Middle frontal gyrus (tissue), 1 donor: ENCODE data around the gene HCFC1R1.
"Not testable (repeated sequence)": the region's sequence is repeated elsewhere in the genome, so short reads cannot be mapped to it uniquely, and the experiment has no call there.

Experiments
- DNase-seq: peaks from one replicate; pipeline ENCODE4 v3.0.0-alpha.2; 2015; ENCODE audit warnings: low spot score; ENCODE audit errors: extremely low spot score

HCFC1R1 gene, protein sequence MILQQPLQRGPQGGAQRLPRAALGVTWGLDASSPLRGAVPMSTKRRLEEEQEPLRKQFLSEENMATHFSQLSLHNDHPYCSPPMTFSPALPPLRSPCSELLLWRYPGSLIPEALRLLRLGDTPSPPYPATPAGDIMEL

DNA sequence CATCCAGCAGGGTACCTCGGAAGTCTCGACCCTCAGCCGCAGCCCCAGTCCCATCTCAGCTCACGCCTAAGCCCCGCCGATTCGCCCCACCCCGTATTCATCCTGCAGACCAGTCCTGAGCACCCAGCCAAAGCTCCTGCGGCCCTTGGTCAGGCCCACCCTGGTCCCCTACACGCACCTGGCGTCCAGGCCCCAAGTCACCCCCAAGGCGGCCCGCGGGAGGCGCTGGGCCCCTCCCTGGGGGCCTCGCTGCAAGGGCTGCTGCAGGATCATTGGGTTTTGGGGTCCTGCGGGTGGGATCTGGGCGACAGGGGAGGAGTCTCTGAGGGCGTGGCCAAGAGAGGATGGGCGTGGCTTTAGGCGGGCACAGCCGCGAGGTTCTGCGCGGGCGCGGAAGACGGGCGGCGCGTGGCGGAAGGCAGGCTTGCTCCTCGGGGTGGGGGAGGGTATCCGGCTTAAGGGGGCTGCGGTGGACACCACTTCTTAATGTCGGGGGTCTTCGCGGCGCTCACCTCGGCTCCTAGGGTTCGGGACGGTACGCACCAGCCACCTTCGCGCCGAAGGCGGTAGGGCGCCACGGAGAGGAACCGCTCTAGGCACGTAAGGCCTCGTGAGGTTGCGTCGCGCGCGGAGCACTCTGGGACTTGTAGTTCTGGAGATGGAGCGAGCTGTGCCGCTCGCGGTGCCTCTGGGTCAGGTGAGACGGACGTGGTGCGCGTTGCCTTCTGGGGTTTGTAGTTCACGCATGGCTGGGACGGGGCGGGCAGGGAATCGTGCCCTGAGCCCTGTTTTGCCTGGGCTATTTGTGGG is at the start of gene HCFC1R1, which contains the start of gene THOC6:
Gene HCFC1R1, minus strand, starts transcription at position 274 of the 810 bp plus-strand sequence. Its CDS starts 1 bp downstream, at position 273.
Gene THOC6, plus strand, starts transcription at position 367 of the 810 bp plus-strand sequence. Its CDS starts 292 bp downstream, at position 659.
- DNase-seq, result peak; percentile 96

- DNase-seq, result no peak
Measured at GRCh38 chr16:3073448-3073847, 49.7 kb upstream of the HCFC1R1 start.

- not testable (repeated sequence) for DNase-seq
Measured at GRCh38 chr16:3072576-3073263, 49.0 kb upstream of the HCFC1R1 start.

GRCh38 chr16:3072148-3072547 is 48.4 kb upstream of the HCFC1R1 start:
- not testable (repeated sequence) for DNase-seq

DNA sequence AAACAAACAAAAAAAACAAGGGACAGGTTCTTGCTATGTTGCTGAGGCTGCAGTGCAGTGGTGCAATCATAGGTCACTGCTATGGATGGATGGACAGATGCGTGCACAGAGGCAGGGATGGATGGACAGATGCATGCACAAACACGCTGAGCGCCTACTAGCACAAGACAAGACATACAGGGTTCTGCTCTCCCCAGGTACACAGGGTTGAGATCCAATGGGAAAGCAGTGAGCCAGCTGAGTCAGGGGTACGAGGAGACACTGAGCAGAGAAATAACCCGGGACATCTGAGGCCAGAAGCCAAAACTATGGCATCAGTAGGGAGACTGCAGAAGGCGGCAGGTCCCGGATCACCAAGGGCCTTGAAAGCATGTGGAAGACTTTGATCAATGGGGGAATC is 47.9 kb upstream of the HCFC1R1 start:
- DNase-seq, result no peak

- DNase-seq, result no peak
Measured at GRCh38 chr16:3070608-3071111, 46.9 kb upstream of the HCFC1R1 start.

- not testable (repeated sequence) for DNase-seq
Measured at GRCh38 chr16:3069146-3069545, 45.4 kb upstream of the HCFC1R1 start.

- DNase-seq, result no peak
Measured at GRCh38 chr16:3068487-3068886, 44.7 kb upstream of the HCFC1R1 start.

DNA sequence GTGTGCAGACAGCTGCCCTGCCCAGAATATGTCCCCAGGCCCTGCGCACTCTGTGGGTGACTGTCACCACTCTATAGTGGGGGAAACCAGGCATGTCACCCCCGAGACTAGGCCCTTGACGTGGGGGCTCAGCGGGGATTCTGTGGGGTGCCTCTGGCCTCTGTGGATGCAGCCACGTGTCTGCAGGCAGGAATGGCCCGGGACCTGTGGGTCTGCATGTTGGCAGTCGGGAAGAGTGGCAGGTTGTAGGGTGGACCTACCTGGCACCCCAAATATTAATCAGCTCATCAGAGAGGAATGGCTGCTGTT is 42.7 kb upstream of the HCFC1R1 start:
- no peak for DNase-seq

DNA sequence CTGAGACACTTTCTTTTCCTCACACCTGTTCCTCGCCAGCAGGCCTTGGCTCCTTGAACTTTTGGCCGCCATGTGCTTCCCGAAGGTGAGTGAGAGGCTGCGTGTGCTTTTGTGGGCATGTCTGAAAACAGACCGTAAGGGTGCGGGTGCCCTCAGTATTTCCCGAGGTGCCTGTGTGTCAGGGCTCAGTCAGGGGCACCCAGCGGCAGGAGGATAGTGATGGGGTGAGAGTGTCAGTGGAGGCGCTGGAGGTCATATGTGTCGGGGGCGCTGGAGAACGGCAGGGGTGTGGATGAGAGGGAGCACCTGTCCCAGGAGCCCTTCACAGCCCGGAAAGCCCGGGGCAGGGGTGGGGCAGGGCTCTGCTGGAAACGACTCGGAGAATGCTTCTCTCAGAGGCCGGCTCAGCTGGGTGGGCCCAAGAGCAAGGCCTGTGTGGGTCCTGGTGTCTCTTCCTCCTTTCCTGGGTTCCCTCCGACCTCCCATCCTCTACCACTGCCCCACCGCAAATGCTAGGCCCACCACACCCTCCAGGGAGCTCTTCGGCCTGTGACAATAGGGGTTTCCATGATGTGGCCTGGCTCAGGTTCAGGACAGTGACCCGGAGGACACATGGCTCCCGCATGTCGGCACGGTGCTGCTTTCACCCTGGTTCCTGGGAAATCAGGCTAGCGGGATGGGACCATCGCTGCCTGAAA is 42.1 kb upstream of the HCFC1R1 start:
- no peak for DNase-seq

GRCh38 chr16:3065069-3065741 is 41.5 kb upstream of the HCFC1R1 start, which contains the start of gene IL32:
Gene IL32 (plus strand): TSS chr16:3065640. CDS start chr16:3065812, 172 bp downstream.
- no peak for DNase-seq

- DNase-seq, result no peak
Measured at GRCh38 chr16:3063625-3064386, 40.1 kb upstream of the HCFC1R1 start.

GRCh38 chr16:3062553-3062952 is 38.8 kb upstream of the HCFC1R1 start:
- DNase-seq, result no peak

DNA sequence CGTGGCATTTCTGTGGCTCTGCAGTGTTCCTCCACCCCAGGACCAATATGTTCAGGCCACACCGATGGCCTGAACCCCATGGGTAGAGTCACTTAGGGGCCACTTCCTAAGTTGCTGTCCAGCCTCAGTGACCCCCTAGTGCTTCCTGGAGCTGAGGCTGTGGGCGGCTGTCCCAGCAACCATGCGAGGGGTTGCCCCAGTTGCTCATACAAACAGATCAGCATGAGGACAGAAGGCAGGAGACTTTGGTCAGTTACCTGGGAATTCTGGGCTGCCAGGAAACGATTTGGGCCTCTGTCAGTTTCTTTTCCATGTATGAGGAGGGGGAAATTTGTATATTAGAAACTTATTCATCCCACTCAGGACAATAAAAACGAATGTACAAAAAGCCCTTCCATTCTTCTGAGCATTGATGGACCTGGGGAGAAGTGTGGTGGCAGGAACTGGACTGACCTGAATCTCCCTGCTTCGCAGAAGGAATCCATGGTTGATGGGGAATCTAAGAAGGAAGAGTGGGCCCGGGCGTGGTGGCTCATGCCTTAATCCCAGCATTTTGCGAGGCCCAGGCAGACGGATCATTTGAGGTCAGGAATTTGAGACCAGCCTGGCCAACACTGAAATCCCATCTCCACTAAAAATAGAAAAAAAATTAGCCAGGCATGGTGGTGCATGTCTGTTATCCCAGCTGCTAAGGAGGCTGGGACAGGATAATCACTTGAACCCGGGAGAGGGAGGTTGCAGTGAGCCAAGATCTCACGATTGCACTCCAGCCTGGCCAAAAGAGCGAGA is 36.8 kb upstream of the HCFC1R1 start:
- no peak for DNase-seq

DNA sequence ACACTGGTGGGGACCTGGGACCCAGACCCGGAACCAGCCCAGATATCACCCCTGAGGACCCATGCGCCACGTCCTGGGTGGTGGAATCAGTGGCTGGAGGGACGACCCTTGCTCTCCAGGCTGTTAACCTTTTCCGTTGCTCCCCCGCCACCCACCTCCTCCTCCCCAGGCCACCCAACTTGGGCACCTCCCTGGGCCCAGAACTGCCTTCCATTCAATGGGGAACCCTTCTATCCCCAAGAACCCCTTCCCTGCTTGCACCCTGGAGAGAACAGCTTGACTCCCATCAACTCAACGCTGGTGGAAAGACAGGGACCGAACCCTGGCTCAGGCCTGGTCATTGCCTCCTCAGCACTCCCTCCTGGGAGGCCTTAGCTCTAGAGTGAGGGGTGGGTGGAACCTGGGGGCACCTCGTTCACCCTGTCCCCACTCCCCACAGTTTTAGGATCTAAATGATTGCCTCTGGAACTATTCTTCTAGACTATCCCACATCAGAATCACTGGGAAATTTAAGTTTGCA is 36.0 kb upstream of the HCFC1R1 start:
- DNase-seq, result no peak

GRCh38 chr16:3059041-3059722 is 35.4 kb upstream of the HCFC1R1 start:
- DNase-seq, result peak; percentile 66

DNA sequence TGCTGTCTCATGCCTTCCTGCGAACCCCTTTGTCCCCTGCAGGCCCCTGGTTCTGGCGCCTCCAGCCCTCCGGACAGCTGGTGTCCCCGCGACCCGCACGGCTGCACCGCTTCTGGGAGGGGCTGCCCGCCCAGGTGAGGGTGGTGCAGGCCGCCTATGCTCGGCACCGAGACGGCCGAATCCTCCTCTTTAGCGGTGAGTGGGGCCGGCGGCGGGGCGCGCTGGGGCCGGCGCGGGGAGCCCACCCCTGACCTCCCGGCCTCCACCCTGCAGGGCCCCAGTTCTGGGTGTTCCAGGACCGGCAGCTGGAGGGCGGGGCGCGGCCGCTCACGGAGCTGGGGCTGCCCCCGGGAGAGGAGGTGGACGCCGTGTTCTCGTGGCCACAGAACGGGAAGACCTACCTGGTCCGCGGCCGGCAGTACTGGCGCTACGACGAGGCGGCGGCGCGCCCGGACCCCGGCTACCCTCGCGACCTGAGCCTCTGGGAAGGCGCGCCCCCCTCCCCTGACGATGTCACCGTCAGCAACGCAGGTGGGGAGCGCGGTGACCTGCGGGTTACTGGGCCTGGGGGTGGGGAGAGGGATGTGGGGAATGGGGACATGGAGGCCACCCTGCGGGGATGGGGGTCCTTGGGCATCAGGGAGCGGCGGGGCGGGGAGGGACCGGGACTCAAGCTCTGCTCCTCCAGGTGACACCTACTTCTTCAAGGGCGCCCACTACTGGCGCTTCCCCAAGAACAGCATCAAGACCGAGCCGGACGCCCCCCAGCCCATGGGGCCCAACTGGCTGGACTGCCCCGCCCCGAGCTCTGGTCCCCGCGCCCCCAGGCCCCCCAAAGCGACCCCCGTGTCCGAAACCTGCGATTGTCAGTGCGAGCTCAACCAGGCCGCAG is 34.6 kb upstream of the HCFC1R1 start:
- DNase-seq, result no peak
